Colonic mucosa (tissue), 4 donors: ENCODE data around the gene SEPTIN6. TPM values are rescaled to one million over a fixed set of nuclear protein-coding genes. Genes with fewer than 3 reads are reported as not detected.
"Not testable (repeated sequence)": the region's sequence is repeated elsewhere in the genome, so short reads cannot be mapped to it uniquely, and the experiment has no call there.

ENCODE experiments used
- DNase-seq: peaks from one replicate; pipeline ENCODE4 v3.0.0-alpha.2; 2020
- H3K27ac ChIP-seq: fragments of 200-600 bp; one replicate; pipeline ENCODE4 v1.8.0; 2021
- H3K27me3 ChIP-seq: fragments of 200-600 bp; one replicate; pipeline ENCODE4 v1.8.0; 2021
- H3K36me3 ChIP-seq: fragments of 200-600 bp; one replicate; pipeline ENCODE4 v1.8.0; 2021
- H3K4me1 ChIP-seq: fragments of 200-600 bp; one replicate; pipeline ENCODE4 v1.8.0; 2021; ENCODE audit warnings: mild to moderate bottlenecking
- H3K4me3 ChIP-seq: fragments of 200-600 bp; one replicate; pipeline ENCODE4 v1.8.0; 2021
- H3K9ac ChIP-seq, 2 donors: one replicate each; pipeline ENCODE4 v1.7.0; 2013; ENCODE audit warnings: control low read depth in 2 of 2, low read depth in 2 of 2, low read length in 2 of 2
- H3K9me3 ChIP-seq: fragments of 200-600 bp; one replicate; pipeline ENCODE4 v1.8.0; 2021
- intact Hi-C: fragments of 100-400 bp; cut with DNase I; formaldehyde crosslinking; loops from one replicate; pipeline ENCODE4 v1.14.1; 2022
- total RNA-seq, 2 donors: library from RNA; stranded (reverse); fragmentation: NEBNext Ultra II Directional in 1 of 2; extraction: Animal tissue kit (Norgen Biotek cat#: 25700) in 1 of 2; gene quantifications; one replicate each; pipeline ENCODE4 v1.2.1, GENCODE V29; 2021
- TF ChIP-seq, protein P1 (sequence below): fragments of 200-600 bp; IDR thresholded peaks from one replicate; pipeline ENCODE4 v1.8.0; 2022; ENCODE audit warnings: antibody characterized with exemption, mild to moderate bottlenecking
- donor health status: healthy.
- donor health status: DM: no; HTN: no; CAD: no.
- donor health status: DM: no; HTN: no; CAD: no.

The SEPTIN6 gene
- total RNA-seq, 2 donors from 2014 or later = 9.4 to 21.2 TPM

DNA sequence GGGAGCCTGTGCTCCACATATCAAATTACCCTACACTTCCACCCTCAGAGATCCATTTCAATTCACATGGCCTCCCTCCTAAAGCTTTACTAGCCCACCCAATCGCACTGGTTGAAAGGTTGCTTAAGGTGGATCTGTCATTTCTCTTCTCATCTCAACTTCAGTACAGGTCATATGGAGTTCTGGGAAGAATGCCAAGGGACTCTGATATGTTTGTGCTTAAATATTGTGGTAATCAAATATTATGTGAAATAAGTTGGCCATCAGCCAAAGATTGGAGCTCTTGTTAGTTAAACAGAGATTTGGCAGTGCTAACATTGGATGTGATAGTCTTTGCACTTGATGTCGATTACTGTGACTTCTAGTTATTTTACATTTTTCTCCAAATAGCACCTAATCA, 20.5 kb downstream of the SEPTIN6 start:
- H3K9ac ChIP-seq = no peak overlapping the region
- H3K36me3 ChIP-seq = no peaks in the 10 kb centered on the region
- TF ChIP-seq, protein P1, sequence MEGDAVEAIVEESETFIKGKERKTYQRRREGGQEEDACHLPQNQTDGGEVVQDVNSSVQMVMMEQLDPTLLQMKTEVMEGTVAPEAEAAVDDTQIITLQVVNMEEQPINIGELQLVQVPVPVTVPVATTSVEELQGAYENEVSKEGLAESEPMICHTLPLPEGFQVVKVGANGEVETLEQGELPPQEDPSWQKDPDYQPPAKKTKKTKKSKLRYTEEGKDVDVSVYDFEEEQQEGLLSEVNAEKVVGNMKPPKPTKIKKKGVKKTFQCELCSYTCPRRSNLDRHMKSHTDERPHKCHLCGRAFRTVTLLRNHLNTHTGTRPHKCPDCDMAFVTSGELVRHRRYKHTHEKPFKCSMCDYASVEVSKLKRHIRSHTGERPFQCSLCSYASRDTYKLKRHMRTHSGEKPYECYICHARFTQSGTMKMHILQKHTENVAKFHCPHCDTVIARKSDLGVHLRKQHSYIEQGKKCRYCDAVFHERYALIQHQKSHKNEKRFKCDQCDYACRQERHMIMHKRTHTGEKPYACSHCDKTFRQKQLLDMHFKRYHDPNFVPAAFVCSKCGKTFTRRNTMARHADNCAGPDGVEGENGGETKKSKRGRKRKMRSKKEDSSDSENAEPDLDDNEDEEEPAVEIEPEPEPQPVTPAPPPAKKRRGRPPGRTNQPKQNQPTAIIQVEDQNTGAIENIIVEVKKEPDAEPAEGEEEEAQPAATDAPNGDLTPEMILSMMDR = no peak
- no peaks in the 10 kb centered on the region for H3K4me1 ChIP-seq
- H3K9me3 ChIP-seq = no peaks in the 10 kb centered on the region
- DNase-seq = no peak
- intact Hi-C loops = no loop called here
- no peak overlapping the region for H3K27ac ChIP-seq
- no peaks in the 10 kb centered on the region for H3K27me3 ChIP-seq
- no peak overlapping the region for H3K4me3 ChIP-seq

- TF ChIP-seq, protein P1 = no peak
- no peaks in the 10 kb centered on the region for H3K4me1 ChIP-seq
- H3K9ac ChIP-seq = no peak overlapping the region
- H3K4me3 ChIP-seq = no peak overlapping the region
- H3K27me3 ChIP-seq = no peaks in the 10 kb centered on the region
- H3K9me3 ChIP-seq = no peaks in the 10 kb centered on the region
- H3K27ac ChIP-seq = no peak overlapping the region
- no peaks in the 10 kb centered on the region for H3K36me3 ChIP-seq
- no peak for DNase-seq
- intact Hi-C loops = no loop called here
Observed at GRCh38 chrX:119669424-119670037, 23.4 kb downstream of the SEPTIN6 start.

- no peaks in the 10 kb centered on the region for H3K27me3 ChIP-seq
- DNase-seq = no peak
- no peaks in the 10 kb centered on the region for H3K4me1 ChIP-seq
- TF ChIP-seq, protein P1 = no peak
- intact Hi-C loops = no loop called here
- H3K36me3 ChIP-seq = no peaks in the 10 kb centered on the region
- no peaks in the 10 kb centered on the region for H3K9me3 ChIP-seq
- no peak overlapping the region for H3K27ac ChIP-seq
- no peak overlapping the region for H3K4me3 ChIP-seq
- no peak overlapping the region for H3K9ac ChIP-seq
Observed at GRCh38 chrX:119667111-119667878, 25.7 kb downstream of the SEPTIN6 start.

DNA sequence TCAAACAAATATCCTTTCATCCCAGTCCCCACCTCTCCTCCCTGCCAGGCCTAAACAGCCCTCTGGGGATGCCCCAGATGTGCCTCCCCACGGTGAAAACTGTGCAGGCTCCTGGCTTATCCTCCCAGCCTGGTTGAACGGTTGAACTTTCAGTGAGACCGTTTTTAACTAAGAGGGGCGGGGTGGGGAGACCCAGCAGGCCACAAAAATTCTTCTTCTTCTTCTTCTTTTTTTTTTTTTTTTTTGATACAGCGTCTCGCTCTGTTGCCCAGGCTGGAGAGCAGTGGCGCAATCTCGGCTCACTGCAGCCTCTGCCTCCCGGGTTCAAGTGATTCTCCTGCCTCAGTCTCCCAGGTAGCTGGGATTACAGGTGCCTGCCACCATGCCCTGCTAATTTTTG, 28.1 kb downstream of the SEPTIN6 start:
- H3K4me3 ChIP-seq, DNase-seq, H3K27me3 ChIP-seq, H3K9me3 ChIP-seq, H3K9ac ChIP-seq, H3K27ac ChIP-seq, H3K36me3 ChIP-seq, intact Hi-C loops, H3K4me1 ChIP-seq: not testable (repeated sequence)

DNA sequence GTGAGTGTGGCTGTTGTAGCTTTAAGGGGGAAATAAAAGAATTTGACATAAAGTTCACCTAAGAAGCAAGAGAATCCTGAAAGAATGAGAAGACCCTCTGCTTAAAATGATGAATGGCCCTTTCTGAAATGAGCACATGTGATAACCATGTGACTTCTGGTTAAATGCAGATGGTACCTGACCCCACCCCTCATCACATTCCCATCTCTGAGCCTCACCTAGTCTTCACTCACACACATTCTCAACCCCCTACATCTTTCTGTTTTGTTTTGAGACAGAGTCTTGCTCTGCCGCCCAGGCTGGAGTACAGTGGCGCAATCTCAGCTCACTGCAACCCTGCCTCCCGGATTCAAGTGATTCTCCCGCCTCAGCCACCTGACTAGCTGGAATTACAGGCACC, 31.5 kb downstream of the SEPTIN6 start:
- no peaks in the 10 kb centered on the region for H3K27me3 ChIP-seq
- intact Hi-C loops = no loop called here
- H3K4me3 ChIP-seq = no peak overlapping the region
- H3K9me3 ChIP-seq = no peaks in the 10 kb centered on the region
- no peak overlapping the region for H3K27ac ChIP-seq
- H3K36me3 ChIP-seq = no peaks in the 10 kb centered on the region
- H3K9ac ChIP-seq = no peak overlapping the region
- DNase-seq = no peak
- TF ChIP-seq, protein P1 = no peak
- H3K4me1 ChIP-seq = no peaks in the 10 kb centered on the region

GRCh38 chrX:119659522-119659921, 33.4 kb downstream of the SEPTIN6 start:
- H3K36me3 ChIP-seq = no peaks in the 10 kb centered on the region
- no peaks in the 10 kb centered on the region for H3K9me3 ChIP-seq
- H3K4me3 ChIP-seq = no peak overlapping the region
- H3K9ac ChIP-seq = no peak overlapping the region
- H3K4me1 ChIP-seq = no peaks in the 10 kb centered on the region
- no peak for DNase-seq
- H3K27me3 ChIP-seq = no peaks in the 10 kb centered on the region
- no peak overlapping the region for H3K27ac ChIP-seq
- TF ChIP-seq, protein P1 = no peak
- intact Hi-C loops = no loop called here
